ENCODE data around the gene NLGN1. TPM values are rescaled to one million over a fixed set of nuclear protein-coding genes. Genes with fewer than 3 reads are reported as not detected.

Gene NLGN1
- total RNA-seq, 2 donors from 2014 or later: 0.36 to 11.7 TPM

- WGBS: 91% methylated on average over 3 of the region's 3 CpGs
- intact Hi-C loops (cut with DNase I): no loop called here
- no peaks in the 10 kb centered on the region for H3K4me1 ChIP-seq (replicated peaks)
- no peak for TF ChIP-seq POLR2AphosphoS5 (IDR thresholded peaks at IDR 0.05)
- TF ChIP-seq CTCF (IDR thresholded peaks at IDR 0.05): no peak
- TF ChIP-seq POLR2A (IDR thresholded peaks at IDR 0.05): no peak
- no peaks in the 10 kb centered on the region for H3K27me3 ChIP-seq (replicated peaks; ENCODE audit: insufficient read depth)
- no peak for DNase-seq (ENCODE audit: low spot score)
- H3K9me3 ChIP-seq: no peaks in the 10 kb centered on the region
- no peak overlapping the region for H3K27ac ChIP-seq
- H3K36me3 ChIP-seq: no peaks in the 10 kb centered on the region
- H3K4me3 ChIP-seq: no peak overlapping the region
Observed at GRCh38 chr3:173463250-173463649, 65.7 kb downstream of the NLGN1 start.

- intact Hi-C loops (cut with DNase I): no loop called here
- WGBS: 97% methylated on average over 1 of the region's 1 CpG
Observed at GRCh38 chr3:173465112-173465511, 67.6 kb downstream of the NLGN1 start.

GRCh38 chr3:173465898-173466678, 68.5 kb downstream of the NLGN1 start:
- Histone ChIP-seq H3K36me3 (no peaks in the 10 kb centered on the region), H3K4me1 (replicated peaks) (no peaks in the 10 kb centered on the region), H3K9me3 (no peaks in the 10 kb centered on the region), H3K4me3 (no peak overlapping the region), H3K27ac (no peak overlapping the region), H3K27me3 (replicated peaks; ENCODE audit: insufficient read depth) (no peaks in the 10 kb centered on the region)
- DNase-seq (ENCODE audit: low spot score): no peak
- intact Hi-C loops (cut with DNase I): no loop called here
- WGBS: 83% methylated on average over 4 of the region's 4 CpGs
- TF ChIP-seq CTCF (IDR thresholded peaks at IDR 0.05) (no peak), POLR2A (IDR thresholded peaks at IDR 0.05) (no peak), POLR2AphosphoS5 (IDR thresholded peaks at IDR 0.05) (no peak)

More at GRCh38 chr3:173465112-173465511, 67.6 kb downstream of the NLGN1 start:
- no peak for TF ChIP-seq POLR2A (IDR thresholded peaks at IDR 0.05)
- no peak for TF ChIP-seq POLR2AphosphoS5 (IDR thresholded peaks at IDR 0.05)
- no peak for TF ChIP-seq CTCF (IDR thresholded peaks at IDR 0.05)
- H3K36me3 ChIP-seq: no peaks in the 10 kb centered on the region
- no peaks in the 10 kb centered on the region for H3K4me1 ChIP-seq (replicated peaks)
- H3K4me3 ChIP-seq: no peak overlapping the region
- no peaks in the 10 kb centered on the region for H3K27me3 ChIP-seq (replicated peaks; ENCODE audit: insufficient read depth)
- no peak for DNase-seq (ENCODE audit: low spot score)
- H3K27ac ChIP-seq: no peak overlapping the region
- H3K9me3 ChIP-seq: no peaks in the 10 kb centered on the region

GRCh38 chr3:173467501-173467900, 70.0 kb downstream of the NLGN1 start:
- H3K27ac ChIP-seq: no peak overlapping the region

More at GRCh38 chr3:173467501-173467900, 70.0 kb downstream of the NLGN1 start:
- intact Hi-C loops (cut with DNase I): no loop called here
- no peaks in the 10 kb centered on the region for H3K36me3 ChIP-seq
- no peaks in the 10 kb centered on the region for H3K4me1 ChIP-seq (replicated peaks)
- TF ChIP-seq POLR2AphosphoS5 (IDR thresholded peaks at IDR 0.05): no peak
- no peak for TF ChIP-seq POLR2A (IDR thresholded peaks at IDR 0.05)
- TF ChIP-seq CTCF (IDR thresholded peaks at IDR 0.05): no peak
- DNase-seq (ENCODE audit: low spot score): no peak
- H3K9me3 ChIP-seq: no peaks in the 10 kb centered on the region
- no peak overlapping the region for H3K4me3 ChIP-seq
- no peaks in the 10 kb centered on the region for H3K27me3 ChIP-seq (replicated peaks; ENCODE audit: insufficient read depth)
